Neural progenitor cell (in vitro differentiated cells): ENCODE measurements around the gene VSTM4.

Experiments
- EZH2 ChIP-seq: fragments of 200-600 bp; sonication (generic); IDR thresholded peaks from 2 replicates; pipeline ENCODE4 v1.6.1; 2017; ENCODE audit warnings: antibody characterized with exemption, mild to moderate bottlenecking, moderate library complexity
- EZH2phosphoT487 ChIP-seq: fragments of 200-600 bp; sonication (generic); IDR thresholded peaks from 2 replicates; pipeline ENCODE4 v1.6.1; 2017; ENCODE audit warnings: antibody characterized with exemption
- TF ChIP-seq, protein P1 (sequence below): fragments of 200-600 bp; sonication (generic); IDR thresholded peaks from 2 replicates; pipeline ENCODE4 v1.5.1; 2017; ENCODE audit warnings: antibody characterized with exemption, mild to moderate bottlenecking

DNA sequence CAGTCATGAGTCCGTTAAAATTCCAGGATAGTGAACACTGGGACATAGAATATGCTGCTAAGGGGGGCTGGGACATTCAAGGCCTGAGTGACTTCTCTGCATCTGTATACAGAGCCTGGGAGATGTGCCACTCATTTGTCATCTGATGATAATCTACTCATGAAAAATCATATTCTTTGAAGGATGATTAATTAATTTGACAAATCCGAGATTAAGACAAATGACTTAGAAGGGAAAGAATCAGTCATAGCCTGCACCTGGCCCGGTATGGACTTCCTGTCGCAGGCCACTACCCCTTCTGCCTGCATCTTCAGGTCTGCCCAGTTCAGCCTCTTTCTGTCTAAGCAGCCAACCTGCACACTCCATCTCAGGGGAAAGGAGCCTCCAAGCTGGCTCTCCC is 37.3 kb upstream of the VSTM4 start:
- no peak for TF ChIP-seq EZH2phosphoT487
- TF ChIP-seq, protein P1, sequence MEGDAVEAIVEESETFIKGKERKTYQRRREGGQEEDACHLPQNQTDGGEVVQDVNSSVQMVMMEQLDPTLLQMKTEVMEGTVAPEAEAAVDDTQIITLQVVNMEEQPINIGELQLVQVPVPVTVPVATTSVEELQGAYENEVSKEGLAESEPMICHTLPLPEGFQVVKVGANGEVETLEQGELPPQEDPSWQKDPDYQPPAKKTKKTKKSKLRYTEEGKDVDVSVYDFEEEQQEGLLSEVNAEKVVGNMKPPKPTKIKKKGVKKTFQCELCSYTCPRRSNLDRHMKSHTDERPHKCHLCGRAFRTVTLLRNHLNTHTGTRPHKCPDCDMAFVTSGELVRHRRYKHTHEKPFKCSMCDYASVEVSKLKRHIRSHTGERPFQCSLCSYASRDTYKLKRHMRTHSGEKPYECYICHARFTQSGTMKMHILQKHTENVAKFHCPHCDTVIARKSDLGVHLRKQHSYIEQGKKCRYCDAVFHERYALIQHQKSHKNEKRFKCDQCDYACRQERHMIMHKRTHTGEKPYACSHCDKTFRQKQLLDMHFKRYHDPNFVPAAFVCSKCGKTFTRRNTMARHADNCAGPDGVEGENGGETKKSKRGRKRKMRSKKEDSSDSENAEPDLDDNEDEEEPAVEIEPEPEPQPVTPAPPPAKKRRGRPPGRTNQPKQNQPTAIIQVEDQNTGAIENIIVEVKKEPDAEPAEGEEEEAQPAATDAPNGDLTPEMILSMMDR, result no peak
- TF ChIP-seq EZH2, result no peak
